HG03354 (cell line): ENCODE measurements around the gene B3GALT6.
"Not testable (repeated sequence)": the region's sequence is repeated elsewhere in the genome, so short reads cannot be mapped to it uniquely, and the experiment has no call there.

Experiments used
- ATAC-seq: cut with Tn5 transposase; IDR thresholded peaks from one replicate; pipeline ENCODE4 v1.9.1; 2021; ENCODE audit warnings: mild to moderate bottlenecking; ENCODE audit not compliant: unreplicated experiment, poor library complexity, severe bottlenecking

Gene B3GALT6

DNA sequence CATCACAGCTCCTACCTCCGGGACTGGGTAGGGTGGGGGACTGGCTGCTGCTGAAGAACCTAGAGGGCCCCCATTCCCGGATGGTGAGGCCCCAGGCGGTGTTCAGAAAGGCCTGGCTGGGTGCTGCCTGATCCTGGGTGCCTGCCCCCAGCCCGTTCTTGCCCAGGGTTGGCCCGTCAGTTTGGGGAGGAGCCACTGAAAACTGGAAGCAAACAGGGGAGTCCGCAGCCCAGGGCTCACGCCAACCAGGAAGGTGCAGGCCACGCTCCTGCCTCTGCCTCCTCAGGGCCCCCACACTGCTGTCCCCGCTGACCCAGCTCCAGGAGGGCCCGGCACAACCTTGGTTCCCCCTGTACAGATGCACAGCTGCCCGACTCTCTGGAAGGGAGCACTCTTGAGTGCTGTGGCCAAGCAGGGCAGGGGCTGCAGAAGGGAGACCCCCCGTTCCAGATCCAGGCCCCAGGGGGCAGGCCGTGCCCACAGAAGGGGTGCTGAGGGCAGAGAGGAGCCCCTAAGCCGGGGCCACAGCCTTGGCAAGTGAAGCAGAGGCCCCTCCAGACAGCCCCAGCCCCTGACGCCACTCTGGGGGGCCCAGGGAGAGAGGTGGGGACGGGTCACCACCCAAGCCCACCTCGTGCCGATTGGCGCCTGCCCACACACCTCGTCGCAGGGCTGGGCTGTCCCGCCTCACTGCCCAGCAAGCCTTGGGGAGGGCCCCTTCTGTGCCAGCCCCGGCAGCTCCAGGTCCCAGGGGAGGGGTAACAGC lies 9.0 kb downstream of the B3GALT6 start:
- ATAC-seq, result no peak

DNA sequence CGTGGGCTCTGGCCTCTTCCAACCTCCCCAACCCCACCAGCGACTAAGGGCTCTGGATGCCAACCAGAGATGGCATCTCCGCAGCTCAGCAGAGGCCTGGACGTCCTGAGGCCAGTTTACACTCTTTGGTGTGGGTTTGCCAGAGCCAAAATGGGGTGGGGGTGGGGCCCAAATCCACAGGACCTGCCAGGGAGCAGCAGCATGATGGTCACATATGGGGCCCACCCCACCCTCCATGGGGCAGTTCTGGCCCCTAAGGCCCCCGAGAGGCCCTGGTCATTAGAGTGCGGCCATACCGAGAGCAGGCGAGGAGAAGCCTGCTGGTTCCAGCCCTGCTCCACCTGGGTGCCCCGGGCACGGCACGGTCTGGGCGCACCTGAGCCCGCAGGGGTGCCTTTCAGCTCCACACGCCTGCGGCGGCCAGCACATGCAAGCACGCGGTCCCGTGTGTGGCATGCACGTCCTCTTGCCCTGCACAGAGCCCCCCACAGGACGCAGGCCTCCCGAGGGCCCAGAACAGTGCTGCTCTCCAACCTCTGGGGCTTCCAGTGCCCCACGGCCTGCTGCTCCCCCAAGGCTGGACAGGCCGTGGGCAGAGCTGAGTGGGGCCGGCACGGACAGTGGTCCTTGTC lies 9.7 kb downstream of the B3GALT6 start:
- no peak for ATAC-seq

DNA sequence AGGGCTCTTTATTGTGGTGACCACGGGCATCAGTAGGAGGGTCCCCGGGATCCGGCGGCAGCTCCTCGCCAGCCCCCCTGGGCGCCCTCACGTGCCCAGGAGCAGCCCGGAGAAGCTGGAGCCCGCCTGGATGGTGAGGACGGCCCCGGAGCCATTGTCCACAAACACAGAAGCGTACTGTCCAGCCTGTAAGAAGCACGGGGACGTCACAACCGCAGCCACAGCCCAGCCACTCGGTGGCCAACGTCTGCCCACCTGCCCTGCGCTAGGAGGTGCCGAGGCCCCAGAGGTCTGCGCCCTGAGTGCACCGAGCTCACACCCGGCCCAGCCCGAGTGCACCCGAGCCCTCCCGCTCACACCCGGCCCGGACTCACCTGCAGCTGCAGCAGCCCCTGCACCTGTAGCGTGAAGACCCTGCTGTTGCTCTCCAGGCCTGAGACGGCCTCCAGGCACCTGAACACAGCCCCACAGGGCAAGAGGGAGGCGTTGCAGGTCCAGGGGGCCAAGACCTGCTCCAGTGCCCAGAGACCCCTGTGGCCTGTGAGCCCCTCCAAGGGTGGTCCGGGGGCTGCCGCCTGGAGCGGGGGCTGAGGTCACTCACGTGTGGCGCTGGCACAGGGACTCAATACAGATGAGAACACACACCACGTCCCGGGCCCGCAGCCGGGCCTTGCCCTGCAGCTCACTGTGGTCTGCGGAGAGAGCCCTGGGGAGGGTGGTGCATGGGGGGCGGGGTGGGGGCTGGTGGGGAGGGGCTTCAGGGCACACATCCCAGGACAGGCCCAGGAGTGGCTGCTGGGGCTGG lies 10.6 kb downstream of the B3GALT6 start:
- no peak for ATAC-seq

DNA sequence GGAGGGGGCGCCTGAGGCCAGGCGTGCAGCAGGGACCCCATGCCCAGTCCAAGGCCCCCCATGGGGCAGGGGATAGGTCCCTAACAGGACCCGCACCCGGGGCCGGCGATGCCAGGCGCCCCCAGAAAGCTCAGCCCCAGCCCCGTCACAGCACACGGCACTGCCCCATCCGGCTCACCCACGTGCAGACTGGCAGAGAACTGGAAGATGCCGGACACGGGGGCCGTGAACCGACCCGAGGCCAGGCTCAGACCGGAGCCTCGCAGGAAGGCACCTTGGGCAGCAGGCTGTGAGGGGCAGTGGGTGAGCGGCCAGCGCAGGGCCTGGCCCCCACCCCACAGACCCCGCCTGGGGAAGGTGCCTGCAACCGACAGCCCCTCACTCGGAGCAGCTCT lies 11.2 kb downstream of the B3GALT6 start:
- ATAC-seq, result no peak

DNA sequence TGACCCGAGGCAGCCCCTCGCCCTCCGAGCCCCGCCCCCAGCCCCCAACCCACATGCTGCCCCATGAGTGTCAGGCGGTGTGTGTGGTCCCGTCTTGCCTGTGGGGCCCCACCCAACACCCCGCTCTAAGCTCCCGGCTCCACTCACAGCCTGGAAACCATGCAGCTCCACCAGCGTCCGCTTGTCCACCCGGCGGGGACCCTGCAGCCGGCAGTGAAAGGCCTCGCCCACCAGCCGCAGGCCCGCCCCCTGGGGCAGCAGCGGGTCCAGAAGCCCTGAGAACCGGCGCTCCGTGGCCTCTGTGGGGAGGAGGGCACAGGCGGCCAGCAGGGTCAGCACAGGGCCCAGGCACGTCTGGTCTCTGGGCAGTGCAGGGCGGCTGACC lies 11.8 kb downstream of the B3GALT6 start:
- no peak for ATAC-seq

DNA sequence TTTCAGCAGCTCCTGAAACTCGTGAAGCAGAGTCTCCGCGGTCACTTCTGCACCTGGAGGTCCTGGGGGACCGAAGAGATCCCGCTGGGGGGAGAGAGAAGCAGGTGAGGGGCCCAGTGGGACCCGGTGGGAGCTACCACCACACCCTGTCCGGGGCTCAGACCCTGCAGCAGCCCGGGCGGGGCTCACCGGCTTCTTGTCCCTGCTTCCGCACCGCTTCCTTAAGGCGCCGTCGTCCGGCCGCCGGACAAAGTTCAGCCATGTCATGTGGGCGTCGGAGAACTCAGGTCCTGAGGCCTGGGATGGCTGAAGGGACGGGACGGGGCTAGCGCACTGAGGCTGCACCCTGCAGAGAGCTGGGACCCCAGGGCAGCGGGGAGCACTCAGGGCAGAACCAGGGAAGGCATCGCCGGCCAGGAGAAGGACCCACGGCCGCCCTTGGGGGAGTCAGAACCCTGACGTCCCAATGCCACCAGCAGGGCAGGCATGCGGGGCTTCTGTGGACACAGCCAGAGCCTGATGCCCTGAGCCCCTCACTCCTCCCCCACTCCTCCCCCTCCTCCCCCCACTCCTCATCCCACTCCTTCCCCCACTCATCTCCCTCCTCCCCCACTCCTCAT lies 12.3 kb downstream of the B3GALT6 start:
- no peak for ATAC-seq

DNA sequence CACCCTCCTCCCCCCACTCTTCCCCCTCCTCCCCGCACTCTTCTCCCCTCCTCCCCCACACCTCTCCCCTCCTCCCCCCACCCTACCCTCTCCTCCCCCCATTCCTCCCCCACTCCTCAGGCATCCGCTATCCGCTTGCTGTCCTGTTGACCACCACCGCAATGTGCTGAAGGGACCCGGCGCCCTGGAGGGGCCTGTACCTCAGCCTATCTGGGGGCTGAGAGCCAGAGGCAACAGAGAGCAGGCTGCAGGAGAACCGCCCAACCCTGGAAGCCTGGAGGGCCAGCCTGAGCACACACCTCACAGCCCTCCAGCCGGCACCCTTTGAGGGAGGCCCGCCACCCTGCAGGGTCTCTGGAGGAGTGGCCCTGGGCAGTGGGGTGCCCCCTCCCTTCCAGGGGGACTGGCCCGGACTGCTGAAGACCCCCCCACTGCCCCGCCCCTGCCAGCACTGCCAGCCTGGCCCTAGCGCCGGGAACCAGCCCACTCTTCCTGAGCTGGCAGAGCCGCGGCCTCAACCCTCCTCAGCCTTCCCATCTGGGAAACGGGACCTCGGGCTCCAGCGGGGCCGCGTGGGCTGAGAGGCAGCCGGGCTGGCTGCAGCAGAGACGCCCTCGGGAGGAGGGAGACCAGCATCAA lies 13.3 kb downstream of the B3GALT6 start:
- ATAC-seq, result no peak

DNA sequence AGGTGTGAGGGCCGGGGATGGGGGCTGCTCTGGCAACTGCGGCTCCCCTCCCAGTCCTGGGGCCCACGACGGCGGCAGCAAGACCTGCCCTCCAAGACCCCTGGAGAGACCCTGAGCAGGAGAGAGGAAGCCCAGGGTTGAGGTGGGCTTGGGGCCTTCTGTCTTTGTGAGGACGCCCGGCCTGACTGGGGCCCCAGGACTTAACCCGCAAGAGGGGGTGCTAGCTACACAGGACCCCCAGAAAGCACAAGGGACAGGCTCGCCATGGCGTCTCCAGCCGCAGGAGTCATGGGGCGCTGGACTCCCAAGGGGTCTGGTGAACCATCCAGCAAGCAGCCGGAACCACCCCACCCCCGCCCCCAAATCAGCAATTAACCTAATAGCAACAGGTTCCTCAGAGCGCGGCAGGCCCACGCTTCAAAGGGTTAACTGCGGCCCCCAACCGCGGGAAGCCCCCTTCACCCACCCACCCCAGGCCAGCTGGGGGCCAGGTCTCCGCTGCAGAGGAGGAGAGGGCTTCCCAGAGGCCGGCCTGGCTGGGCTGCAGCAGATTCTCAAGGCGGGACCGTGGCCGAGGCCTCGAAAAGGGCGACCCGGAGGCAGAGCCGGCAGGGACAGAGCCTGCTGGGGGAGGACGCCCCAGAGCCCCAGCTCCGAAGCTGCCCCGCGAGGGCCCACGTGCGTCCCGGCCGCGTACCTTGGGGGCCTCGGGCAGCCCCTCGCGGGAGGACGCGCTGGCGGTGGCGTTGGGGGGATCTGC lies 14.0 kb downstream of the B3GALT6 start:
- ATAC-seq, result no peak

DNA sequence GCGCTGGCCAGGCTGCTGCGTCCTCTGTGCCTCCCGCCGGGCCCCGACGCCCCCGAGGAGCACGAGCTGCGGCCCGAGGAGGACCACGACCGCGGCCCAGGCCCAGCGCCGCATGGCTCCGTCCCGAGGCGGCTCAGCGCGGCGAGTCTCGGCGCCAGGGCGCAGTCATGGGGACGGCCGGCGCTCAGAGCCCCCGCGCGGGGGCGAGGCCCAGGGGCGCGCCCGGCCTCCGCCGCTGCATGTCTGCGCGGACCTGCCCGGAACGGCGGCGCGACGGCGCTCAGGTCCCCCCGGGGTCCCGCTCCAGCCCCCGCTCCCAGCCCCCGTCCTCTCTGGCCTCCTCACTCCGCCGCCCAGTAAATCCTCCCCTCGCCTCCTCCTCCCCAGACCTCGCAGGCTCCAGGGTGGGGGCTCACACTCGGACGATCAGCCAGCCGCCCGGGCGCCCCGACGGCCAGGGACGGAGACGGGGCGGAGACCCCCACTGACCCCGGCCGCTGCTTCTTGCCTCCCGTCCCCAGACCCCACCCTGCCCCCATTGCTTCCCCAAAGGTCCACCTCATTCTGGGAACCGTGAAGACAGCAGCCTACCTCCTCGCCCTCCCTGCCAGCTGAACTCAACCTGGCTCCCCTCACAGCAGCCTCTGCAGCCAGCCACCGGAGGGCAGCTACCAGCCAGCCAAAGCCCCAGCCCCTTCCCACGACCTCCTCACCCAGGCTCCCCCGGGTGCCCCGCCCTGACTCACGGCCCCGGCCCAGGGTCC lies 14.7 kb downstream of the B3GALT6 start, which contains the start of gene C1QTNF12:
Gene C1QTNF12 (minus strand): TSS at position 146 of the 764 bp plus-strand sequence. CDS start 32 bp downstream, at position 114.
- ATAC-seq, result no peak

DNA sequence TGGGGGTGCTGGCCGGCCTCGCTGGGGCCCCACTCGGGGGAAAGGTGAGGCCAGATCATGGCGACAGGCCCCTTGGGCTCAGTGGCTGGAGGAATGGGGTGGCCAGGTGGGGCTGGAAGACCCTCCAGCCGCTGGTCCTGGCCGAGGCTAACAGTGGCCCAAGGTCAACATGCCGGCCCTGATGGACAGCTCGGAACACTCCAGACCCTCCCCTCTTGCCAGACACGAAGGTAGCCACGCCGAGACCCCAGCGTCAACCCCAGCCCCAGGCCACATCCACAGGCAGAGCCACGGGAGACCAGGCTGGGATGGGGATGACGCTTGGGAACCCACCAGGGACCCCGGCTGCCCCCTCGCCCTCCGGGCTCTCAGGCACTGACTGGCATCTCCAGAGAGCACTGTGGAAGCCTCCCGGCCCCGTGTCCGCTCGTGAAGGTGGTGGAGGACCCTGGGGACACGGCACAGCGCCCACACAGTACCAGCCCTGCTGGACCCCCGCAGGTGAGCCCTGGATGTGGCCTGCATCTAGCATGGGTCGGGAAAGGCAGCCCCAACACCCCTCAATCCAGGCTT lies 15.4 kb downstream of the B3GALT6 start:
- ATAC-seq, result no peak

DNA sequence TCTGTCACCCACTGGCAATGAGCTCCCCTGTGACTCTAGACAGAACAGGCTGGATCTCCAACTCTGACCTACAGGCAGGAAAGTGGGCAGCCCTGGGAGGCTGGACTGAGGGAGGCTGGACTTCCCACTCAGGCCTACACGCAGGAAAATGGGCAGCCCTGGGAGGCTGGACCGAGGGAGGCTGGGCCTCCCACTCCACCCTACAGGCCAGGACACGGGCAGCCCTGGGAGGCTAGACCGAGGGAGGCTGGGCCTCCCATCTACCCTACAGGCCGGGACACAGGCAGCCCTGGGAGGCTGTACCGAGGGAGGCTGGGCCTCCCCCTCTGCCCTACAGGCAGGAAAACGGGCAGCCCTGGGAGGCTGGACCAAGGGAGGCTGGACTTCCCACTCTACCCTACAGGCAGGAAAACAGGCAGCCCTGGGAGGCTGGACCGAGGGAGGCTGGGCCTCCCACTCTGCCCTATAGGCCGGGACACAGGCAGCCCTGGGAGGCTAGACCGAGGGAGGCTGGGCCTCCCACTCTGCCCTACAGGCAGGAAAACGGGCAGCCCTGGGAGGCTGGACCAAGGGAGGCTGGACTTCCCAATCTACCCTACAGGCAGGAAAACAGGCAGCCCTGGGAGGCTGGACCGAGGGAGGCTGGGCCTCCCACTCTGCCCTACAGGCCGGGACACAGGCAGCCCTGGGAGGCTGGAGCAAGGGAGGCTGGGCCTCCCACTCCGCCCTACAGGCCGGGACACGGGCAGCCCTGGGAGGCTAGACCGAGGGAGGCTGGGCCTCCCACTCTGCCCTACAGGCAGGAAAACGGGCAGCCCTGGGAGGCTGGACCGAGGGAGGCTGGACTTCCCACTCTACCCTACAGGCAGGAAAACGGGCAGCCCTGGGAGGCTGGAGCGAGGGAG lies 16.2 kb downstream of the B3GALT6 start:
- not testable (repeated sequence) for ATAC-seq

DNA sequence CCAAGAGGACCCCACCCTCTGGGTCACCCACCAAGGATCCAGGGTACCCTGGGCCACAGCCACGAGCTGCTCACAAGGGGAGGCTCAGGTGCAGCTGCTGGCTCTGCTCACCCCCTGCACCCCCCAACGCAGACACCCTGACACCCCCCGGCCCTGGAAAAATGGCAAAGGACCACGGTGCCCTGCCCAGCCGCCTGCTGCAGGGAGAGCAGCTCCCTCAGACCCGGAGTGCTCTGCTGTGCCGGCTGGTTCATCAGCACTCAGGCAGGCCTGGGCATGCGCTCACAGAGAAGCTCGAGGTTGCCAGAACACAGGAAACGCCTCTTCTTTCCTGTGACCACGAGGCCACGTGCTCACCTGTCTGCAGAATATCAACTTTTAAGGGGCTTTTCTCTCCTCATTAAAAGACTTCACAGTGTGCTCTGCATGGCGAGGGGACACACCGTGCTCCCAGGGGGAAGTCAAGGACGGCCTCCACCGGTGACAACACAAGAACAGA lies 18.8 kb downstream of the B3GALT6 start:
- no peak for ATAC-seq

DNA sequence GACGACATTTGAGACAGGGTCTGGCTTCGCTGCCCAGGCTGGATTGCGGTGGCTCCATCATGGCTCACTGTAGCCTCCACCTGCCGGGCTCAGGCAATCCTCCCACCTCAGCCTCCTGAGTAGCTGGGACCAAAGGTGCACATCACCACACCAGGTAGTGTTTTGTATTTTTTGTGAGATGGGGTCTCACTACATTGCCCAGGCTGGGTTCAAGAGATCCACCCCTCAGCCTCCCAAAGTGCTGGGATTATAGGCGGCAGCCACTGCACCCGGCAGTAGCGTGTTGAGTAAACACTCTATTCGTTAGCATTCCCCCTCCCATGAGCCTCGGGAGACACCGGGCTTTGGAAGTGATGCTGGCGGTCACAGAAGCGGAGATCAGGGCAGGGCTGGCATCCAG lies 21.3 kb downstream of the B3GALT6 start:
- ATAC-seq, result no peak

DNA sequence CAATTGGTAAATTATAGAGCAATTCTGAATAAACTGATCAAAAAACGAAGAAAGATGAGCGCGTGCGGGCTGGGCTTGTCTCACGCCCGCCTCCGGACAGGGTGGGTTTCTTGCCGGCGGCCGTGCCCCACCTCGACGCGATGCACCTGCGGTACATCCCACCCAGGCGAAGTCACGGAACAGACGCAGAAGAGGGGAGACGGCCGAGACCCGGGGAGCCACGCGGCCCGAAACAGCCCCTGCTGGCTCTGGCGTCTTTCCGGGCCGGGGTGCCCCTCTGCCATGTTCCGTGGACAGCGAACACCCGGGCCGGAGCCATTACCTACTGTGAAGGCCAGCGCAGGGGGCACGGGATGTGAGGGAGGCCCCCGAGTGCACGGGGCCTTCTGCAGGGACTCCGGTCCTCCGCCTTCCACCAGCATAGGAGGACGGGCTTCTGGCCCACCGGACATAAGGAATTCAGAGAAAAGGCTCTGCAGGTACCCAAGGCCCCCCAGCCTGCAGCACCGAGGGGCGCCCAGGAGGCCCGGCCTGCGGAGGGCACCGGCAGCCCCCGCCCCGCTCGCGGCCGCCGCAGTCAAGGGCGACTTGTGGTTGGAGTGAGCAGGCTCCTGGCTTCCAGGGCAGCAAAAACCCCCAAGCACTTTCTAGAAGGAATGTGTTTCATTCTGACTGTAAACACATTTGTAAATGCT lies 22.1 kb downstream of the B3GALT6 start:
- ATAC-seq, result no peak

DNA sequence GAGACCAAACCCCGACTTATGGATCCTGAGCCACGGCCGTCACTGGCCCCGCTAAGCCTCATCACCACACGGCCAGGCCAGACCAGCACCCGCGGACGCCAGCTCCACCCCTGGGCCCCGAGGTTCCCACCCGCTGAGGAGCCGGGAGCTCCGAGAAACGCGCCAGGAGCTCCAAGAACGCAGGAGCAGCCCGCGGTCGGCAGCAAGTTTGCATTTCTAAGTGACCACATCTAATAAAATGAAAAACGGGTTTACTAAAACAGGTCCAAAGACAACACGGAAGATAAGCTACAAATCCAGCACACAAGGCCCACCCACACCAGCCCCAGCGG lies 22.6 kb downstream of the B3GALT6 start:
- ATAC-seq, result no peak

DNA sequence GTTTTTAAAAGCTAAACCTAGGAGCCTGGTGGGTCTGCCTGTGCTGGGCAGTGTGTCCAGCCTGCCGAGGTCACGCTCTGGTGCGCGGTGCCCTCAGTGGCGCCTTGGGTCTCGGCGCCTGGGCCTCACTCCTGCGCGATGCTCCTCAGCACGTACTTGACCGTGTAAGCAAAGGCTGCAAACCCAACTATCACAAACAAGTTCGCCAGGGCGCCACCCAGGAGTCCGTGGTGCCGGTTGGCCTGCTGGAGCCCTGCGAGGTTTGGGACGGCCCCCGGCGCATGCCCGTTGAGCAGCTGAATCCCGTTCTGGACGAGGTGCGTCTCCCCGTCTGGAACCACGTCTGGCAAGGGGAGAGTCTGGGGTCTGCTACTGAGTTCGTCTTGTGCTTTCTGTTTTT lies 23.0 kb downstream of the B3GALT6 start:
- no peak for ATAC-seq
